T-helper 2 cell treated with Interferon-gamma antibody and Interleukin-4, amounts not matched to agents 5 μg/mL and 100 μg/mL, for 36 hours (primary cell): ENCODE data around the gene TACC3.

Source experiments
- DNase-seq: peaks from one replicate; pipeline ENCODE4 v3.0.0; 2021; ENCODE audit warnings: low spot score
- H3K27ac Mint-ChIP-seq: one replicate; pipeline ENCODE4 v1.8.0; 2021; ENCODE audit warnings: mild to moderate bottlenecking, mixed read lengths
- H3K27me3 Mint-ChIP-seq: one replicate; pipeline ENCODE4 v1.8.0; 2021; ENCODE audit warnings: low read depth, mixed read lengths
- H3K36me3 Mint-ChIP-seq: one replicate; pipeline ENCODE4 v1.8.0; 2021; ENCODE audit warnings: low read depth, mixed read lengths
- H3K4me1 Mint-ChIP-seq: one replicate; pipeline ENCODE4 v1.8.0; 2021; ENCODE audit warnings: low read depth, mixed read lengths
- H3K4me3 Mint-ChIP-seq: one replicate; pipeline ENCODE4 v1.8.0; 2022; ENCODE audit warnings: mild to moderate bottlenecking, moderate library complexity, mixed read lengths
- H3K9me3 Mint-ChIP-seq: one replicate; pipeline ENCODE4 v1.8.0; 2021; ENCODE audit warnings: mixed read lengths

Gene TACC3

GRCh38 chr4:1721003-1721665 lies at the start of gene TACC3, which contains the start of gene TMEM129:
Gene TACC3, plus strand, starts transcription at chr4:1721521. Its CDS starts 1,901 bp downstream, at chr4:1723422.
Gene TMEM129, minus strand, starts transcription at chr4:1721323. Its CDS starts 486 bp downstream, at chr4:1720837.
- Mint-ChIP-seq H3K4me1 (peaks cover 24% of the 10 kb centered on the region), H3K4me3 (peak within 1 kb of the TSS; percentile 93)
- DNase-seq = peak; percentile 91

DNA sequence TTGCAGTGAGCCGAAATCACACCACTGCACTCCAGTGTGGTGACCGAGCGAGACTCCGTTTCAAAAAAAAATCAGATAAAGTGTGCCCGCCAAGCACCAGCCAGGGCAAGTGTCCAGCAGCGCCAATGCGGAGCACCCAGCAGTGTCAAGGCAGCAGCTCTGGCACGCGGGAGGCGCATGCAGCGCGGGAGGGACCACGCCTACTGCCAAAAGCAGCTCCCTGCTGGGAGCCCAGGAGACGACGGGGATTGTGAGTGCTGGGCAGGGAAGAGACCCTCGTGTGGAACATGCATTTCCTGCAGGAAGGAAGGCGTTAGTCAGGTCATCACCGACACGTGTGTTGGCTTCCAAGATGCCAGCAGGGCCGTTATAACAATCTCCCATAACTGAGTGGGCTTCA lies 47.6 kb upstream of the TACC3 start:
- Mint-ChIP-seq H3K27me3 (no peaks in the 10 kb centered on the region), H3K4me3 (no peak overlapping the region), H3K9me3 (no peaks in the 10 kb centered on the region), H3K4me1 (no peaks in the 10 kb centered on the region), H3K36me3 (no peaks in the 10 kb centered on the region), H3K27ac (no peak overlapping the region)
- no peak for DNase-seq

More at GRCh38 chr4:1721003-1721665, at the start of gene TACC3, which contains the start of gene TMEM129:
- H3K27me3 Mint-ChIP-seq = no peaks in the 10 kb centered on the region
- peak within 1 kb of the TSS; percentile 96 for H3K27ac Mint-ChIP-seq
- H3K36me3 Mint-ChIP-seq = peaks cover 38% of the 10 kb centered on the region
- H3K9me3 Mint-ChIP-seq = no peaks in the 10 kb centered on the region

- Mint-ChIP-seq H3K9me3 (no peaks in the 10 kb centered on the region), H3K27me3 (no peaks in the 10 kb centered on the region), H3K27ac (no peak overlapping the region), H3K4me3 (no peak overlapping the region), H3K4me1 (no peaks in the 10 kb centered on the region), H3K36me3 (no peaks in the 10 kb centered on the region)
- no peak for DNase-seq
Measured at GRCh38 chr4:1674682-1675081, 46.6 kb upstream of the TACC3 start.

DNA sequence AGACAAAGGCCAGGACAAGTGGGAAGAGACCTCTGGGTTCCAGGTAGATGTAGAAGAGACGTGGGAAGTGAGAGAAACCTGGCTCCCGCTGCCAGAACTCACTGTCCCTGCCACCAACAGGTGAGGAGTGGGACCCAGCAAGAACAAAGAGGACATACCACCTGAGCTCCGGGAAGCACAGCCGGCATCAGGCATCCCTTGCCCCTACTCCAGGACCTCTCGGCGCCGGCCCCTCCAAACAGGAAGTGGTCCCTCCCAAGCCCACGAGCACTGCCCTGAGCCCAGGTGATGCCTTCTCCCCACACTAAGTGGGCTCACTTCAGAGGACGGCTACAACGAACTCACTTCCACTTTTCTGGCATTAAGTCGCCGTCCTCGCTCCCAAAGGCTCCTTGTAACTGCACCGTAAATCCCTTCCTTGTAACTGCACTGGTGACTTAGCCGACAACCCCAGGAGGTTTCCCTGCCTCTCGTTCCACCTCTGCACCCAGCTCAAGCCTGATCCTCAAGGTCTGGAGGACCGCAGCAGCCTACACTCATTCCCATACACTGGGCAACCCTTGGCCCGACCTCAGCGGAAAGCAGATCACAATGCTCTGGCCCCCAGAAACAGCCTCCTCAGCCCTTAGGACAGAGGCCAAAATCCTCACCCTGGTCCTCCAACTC lies 46.1 kb upstream of the TACC3 start:
- Mint-ChIP-seq H3K4me3 (no peak overlapping the region), H3K9me3 (no peaks in the 10 kb centered on the region), H3K27ac (no peak overlapping the region), H3K36me3 (no peaks in the 10 kb centered on the region), H3K27me3 (no peaks in the 10 kb centered on the region), H3K4me1 (no peaks in the 10 kb centered on the region)
- no peak for DNase-seq

DNA sequence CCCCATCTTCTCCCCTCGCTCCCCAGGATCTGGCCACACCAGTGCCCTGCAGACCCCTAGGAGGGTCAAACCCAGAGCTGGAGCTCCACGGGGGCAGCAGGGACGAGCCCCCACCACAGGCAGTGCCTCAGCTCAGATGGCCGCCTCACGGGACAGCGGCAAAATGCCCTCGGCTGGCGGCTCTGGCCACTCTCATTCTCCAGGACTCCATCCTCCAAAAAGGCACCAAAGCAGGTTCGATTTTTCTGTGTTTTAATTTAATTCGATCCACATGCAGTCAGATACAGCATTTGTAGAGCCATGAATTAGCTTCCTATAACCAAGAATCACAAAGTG lies 45.6 kb upstream of the TACC3 start:
- H3K9me3 Mint-ChIP-seq = no peaks in the 10 kb centered on the region
- H3K4me1 Mint-ChIP-seq = no peaks in the 10 kb centered on the region
- H3K4me3 Mint-ChIP-seq = no peak overlapping the region
- no peak overlapping the region for H3K27ac Mint-ChIP-seq
- DNase-seq = no peak
- no peaks in the 10 kb centered on the region for H3K36me3 Mint-ChIP-seq
- H3K27me3 Mint-ChIP-seq = no peaks in the 10 kb centered on the region

- no peak overlapping the region for H3K4me3 Mint-ChIP-seq
- no peaks in the 10 kb centered on the region for H3K27me3 Mint-ChIP-seq
- H3K4me1 Mint-ChIP-seq = no peaks in the 10 kb centered on the region
- H3K9me3 Mint-ChIP-seq = no peaks in the 10 kb centered on the region
- no peak for DNase-seq
- no peaks in the 10 kb centered on the region for H3K36me3 Mint-ChIP-seq
- H3K27ac Mint-ChIP-seq = no peak overlapping the region
Measured at GRCh38 chr4:1676605-1677525, 44.5 kb upstream of the TACC3 start.

DNA sequence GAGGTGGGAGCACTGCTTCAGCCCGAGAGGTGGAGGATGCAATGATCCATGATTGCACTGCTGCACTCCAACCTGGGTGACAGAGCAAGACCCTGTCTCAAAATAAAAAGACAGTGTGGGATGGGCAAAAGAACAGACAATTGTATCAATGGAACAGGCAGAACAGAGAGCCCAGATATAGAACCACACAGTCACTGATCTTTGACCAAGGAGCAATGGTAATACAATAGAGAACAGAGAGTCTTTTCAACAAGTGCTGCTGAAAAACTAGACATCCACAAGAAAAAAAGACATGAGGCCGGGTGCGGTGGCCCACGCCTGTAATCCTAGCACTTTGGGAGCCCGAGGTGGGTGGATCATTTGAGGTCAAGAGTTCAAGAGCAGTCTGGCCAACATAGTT lies 43.1 kb upstream of the TACC3 start:
- Mint-ChIP-seq H3K4me3 (no peak overlapping the region), H3K4me1 (peaks cover 7% of the 10 kb centered on the region), H3K36me3 (no peaks in the 10 kb centered on the region), H3K27me3 (no peaks in the 10 kb centered on the region), H3K9me3 (no peaks in the 10 kb centered on the region), H3K27ac (no peak overlapping the region)
- no peak for DNase-seq

DNA sequence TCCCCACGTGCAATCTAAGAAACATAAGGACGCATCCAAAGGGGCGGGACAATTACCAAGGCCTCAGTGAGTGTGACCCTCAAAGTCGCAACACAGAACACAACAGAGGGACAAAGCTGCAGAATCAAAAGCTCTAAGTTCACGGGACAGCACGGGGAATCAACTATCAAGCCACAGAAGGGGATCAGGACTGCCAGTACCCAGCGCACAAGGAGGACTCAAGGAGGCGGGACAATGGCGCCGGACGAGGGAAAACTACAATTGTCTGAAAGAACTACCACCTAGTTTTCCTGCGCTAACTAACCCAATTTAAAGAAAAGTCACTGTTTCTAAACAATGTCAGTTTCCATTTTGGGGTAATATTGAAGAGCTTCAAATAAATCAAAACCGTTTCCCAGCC lies 38.5 kb upstream of the TACC3 start:
- peaks cover 11% of the 10 kb centered on the region for H3K4me1 Mint-ChIP-seq
- H3K36me3 Mint-ChIP-seq = no peaks in the 10 kb centered on the region
- DNase-seq = no peak
- H3K9me3 Mint-ChIP-seq = no peaks in the 10 kb centered on the region
- H3K27me3 Mint-ChIP-seq = no peaks in the 10 kb centered on the region
- peak overlapping the region; percentile 87 for H3K27ac Mint-ChIP-seq
- peak overlapping the region; percentile 87 for H3K4me3 Mint-ChIP-seq

GRCh38 chr4:1683261-1683735 lies 38.0 kb upstream of the TACC3 start:
- H3K36me3 Mint-ChIP-seq = no peaks in the 10 kb centered on the region
- H3K27ac Mint-ChIP-seq = peak overlapping the region; percentile 87

GRCh38 chr4:1683736-1684505 lies 37.4 kb upstream of the TACC3 start, which contains the start of gene FAM53A:
Gene FAM53A, minus strand, starts transcription at chr4:1684313. Its CDS starts 15,572 bp downstream, at chr4:1668741.
- Mint-ChIP-seq H3K9me3 (no peaks in the 10 kb centered on the region), H3K4me3 (peak within 1 kb of the TSS; percentile 87), H3K27me3 (no peaks in the 10 kb centered on the region), H3K36me3 (no peaks in the 10 kb centered on the region), H3K4me1 (peaks cover 11% of the 10 kb centered on the region), H3K27ac (peak within 1 kb of the TSS; percentile 87)
- DNase-seq = peak; percentile 95

More at GRCh38 chr4:1683261-1683735, 38.0 kb upstream of the TACC3 start:
- DNase-seq = no peak
- H3K9me3 Mint-ChIP-seq = no peaks in the 10 kb centered on the region
- H3K27me3 Mint-ChIP-seq = no peaks in the 10 kb centered on the region
- peaks cover 11% of the 10 kb centered on the region for H3K4me1 Mint-ChIP-seq
- peak overlapping the region; percentile 87 for H3K4me3 Mint-ChIP-seq

DNA sequence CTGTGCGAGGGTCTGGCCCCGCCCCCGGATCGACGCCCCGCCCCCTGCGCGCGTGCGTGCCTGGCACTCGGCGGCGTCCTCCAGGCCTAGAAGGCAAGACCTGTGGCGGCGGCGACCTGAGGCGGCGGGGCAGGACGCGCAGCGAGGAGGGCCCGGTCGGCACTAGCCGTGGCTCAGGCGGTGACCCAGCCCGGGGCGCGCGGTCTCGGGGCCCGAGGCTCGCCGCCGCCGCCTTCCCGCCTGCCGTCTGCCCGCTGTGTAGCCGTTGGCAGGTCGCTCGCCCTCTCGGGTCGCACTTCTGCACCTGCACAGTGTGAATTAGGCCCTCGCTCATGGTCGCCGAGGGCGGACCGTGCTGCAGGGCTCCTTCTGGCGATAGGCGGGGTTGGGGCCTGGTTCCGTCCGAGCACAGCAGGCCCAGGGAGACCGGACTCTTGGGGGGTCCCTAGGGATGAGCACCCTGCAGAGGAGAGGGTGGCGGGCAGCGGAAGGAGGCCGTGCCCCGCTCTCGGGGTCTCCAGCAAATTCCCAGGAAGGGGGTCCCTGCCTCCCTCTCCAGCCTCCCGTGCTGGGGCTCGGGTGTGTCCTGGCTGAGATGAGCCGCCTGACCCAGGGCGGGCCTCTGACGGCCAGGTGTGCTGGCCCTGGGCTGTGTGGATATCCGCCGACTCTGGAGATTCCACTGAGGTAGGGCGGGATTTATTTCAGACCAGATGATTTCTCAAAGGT lies 36.7 kb upstream of the TACC3 start:
- no peaks in the 10 kb centered on the region for H3K9me3 Mint-ChIP-seq
- H3K27me3 Mint-ChIP-seq = no peaks in the 10 kb centered on the region
- H3K36me3 Mint-ChIP-seq = peaks cover 3% of the 10 kb centered on the region
- no peak overlapping the region for H3K27ac Mint-ChIP-seq
- H3K4me3 Mint-ChIP-seq = peak overlapping the region; percentile 21
- peaks cover 11% of the 10 kb centered on the region for H3K4me1 Mint-ChIP-seq
- DNase-seq = no peak

GRCh38 chr4:1685235-1686150 lies 35.8 kb upstream of the TACC3 start:
- H3K36me3 Mint-ChIP-seq = peaks cover 8% of the 10 kb centered on the region
- no peaks in the 10 kb centered on the region for H3K27me3 Mint-ChIP-seq
- no peak overlapping the region for H3K4me3 Mint-ChIP-seq
- no peak overlapping the region for H3K27ac Mint-ChIP-seq
- DNase-seq = no peak
- H3K4me1 Mint-ChIP-seq = peaks cover 11% of the 10 kb centered on the region
- H3K9me3 Mint-ChIP-seq = no peaks in the 10 kb centered on the region
